PC-9 (cell line): ENCODE data around the gene TTC28. TPM values are rescaled to one million over a fixed set of nuclear protein-coding genes. Genes with fewer than 3 reads are reported as not detected.

Source experiments
- BruUV-seq: library from RNA; stranded (reverse); fragments of 400-500 nt; replicated peaks from 2 replicates; lab custom pipeline; 2021; lab: Mats Ljungman, UMichigan
- CTCF ChIA-PET: fragments of 300-600 bp; sonication (Branson Sonifier 250); formaldehyde crosslinking; loops from one replicate; lab custom pipeline; 2022; ENCODE audit warnings: antibody characterized with exemption; lab: Charles Lee
- POLR2A ChIA-PET: fragments of 300-600 bp; sonication (Branson Sonifier 250); formaldehyde crosslinking; loops from one replicate; lab custom pipeline; 2022; ENCODE audit warnings: antibody characterized with exemption; ENCODE audit not compliant: unreplicated experiment; lab: Charles Lee
- DNase-seq, 2 experiments: peaks; one replicate each; pipeline versions ENCODE4 v3.0.0 to v3.0.0-alpha.2; 2015 to 2022; ENCODE audit warnings: mixed read lengths in 1 of 2
- H2AFZ ChIP-seq: fragments of 200-600 bp; sonication (generic); 2 replicates; pipeline ENCODE4 v1.8.1; 2017; ENCODE audit warnings: antibody characterized with exemption
- H3F3A ChIP-seq: fragments of 200-600 bp; sonication (generic); 2 replicates; pipeline ENCODE4 v1.8.1; 2017; ENCODE audit warnings: antibody characterized with exemption, mild to moderate bottlenecking, low read depth; ENCODE audit not compliant: insufficient read depth
- H3K27ac ChIP-seq: fragments of 200-600 bp; sonication (generic); 2 replicates; pipeline ENCODE4 v1.6.1; 2016; ENCODE audit warnings: mixed run types
- H3K27me3 ChIP-seq: fragments of 200-600 bp; sonication (generic); 2 replicates; pipeline ENCODE4 v1.6.1; 2016; ENCODE audit warnings: low read depth, mixed run types; ENCODE audit not compliant: insufficient read depth
- H3K36me3 ChIP-seq: fragments of 200-600 bp; sonication (generic); 2 replicates; pipeline ENCODE4 v1.6.1; 2016; ENCODE audit warnings: low read depth, mixed run types
- H3K4me1 ChIP-seq: fragments of 200-600 bp; sonication (generic); replicated peaks from 2 replicates; pipeline ENCODE4 v1.6.1; 2016; ENCODE audit warnings: mixed run types; ENCODE audit not compliant: insufficient read depth
- H3K4me2 ChIP-seq: fragments of 200-600 bp; sonication (generic); 2 replicates; pipeline ENCODE4 v1.6.1; 2017; ENCODE audit warnings: mixed run types
- H3K4me3 ChIP-seq: fragments of 200-600 bp; sonication (generic); 2 replicates; pipeline ENCODE4 v1.6.1; 2016; ENCODE audit warnings: mixed run types
- H3K79me2 ChIP-seq: fragments of 200-600 bp; sonication (generic); 2 replicates; pipeline ENCODE4 v1.6.1; 2017; ENCODE audit warnings: low read depth, mixed run types
- H3K9me2 ChIP-seq: fragments of 200-600 bp; sonication (generic); 2 replicates; pipeline ENCODE4 v1.8.1; 2017; ENCODE audit warnings: mild to moderate bottlenecking; ENCODE audit not compliant: insufficient read depth
- H3K9me3 ChIP-seq: fragments of 200-600 bp; sonication (generic); 2 replicates; pipeline ENCODE4 v1.8.1; 2016; ENCODE audit warnings: low read depth; ENCODE audit not compliant: insufficient read depth
- H4K20me1 ChIP-seq: fragments of 200-600 bp; sonication (generic); 2 replicates; pipeline ENCODE4 v1.8.1; 2017; ENCODE audit not compliant: insufficient read depth
- EZH2 ChIP-seq: fragments of 200-600 bp; sonication (generic); IDR thresholded peaks from 2 replicates; pipeline ENCODE4 v1.8.0; 2017; ENCODE audit warnings: antibody characterized with exemption, low read depth
- intact Hi-C: fragments of 100-400 bp; cut with micrococcal nuclease; formaldehyde crosslinking; loops from one replicate; pipeline ENCODE4 v1.10.0; 2022; ENCODE audit not compliant: unreplicated experiment
- total RNA-seq: library from RNA; stranded (reverse); gene quantifications from 2 replicates; pipeline ENCODE4 v1.2.3, GENCODE V29; 2021
- TF ChIP-seq, protein P1 (sequence below): fragments of 200-600 bp; sonication (generic); conservative IDR thresholded peaks from 2 replicates; pipeline ENCODE4 v1.6.1; 2017; ENCODE audit warnings: mixed run types, antibody characterized with exemption, mild to moderate bottlenecking, moderate library complexity

Gene TTC28
- total RNA-seq, 1 experiment from 2014 or later: 6.7 TPM

DNA sequence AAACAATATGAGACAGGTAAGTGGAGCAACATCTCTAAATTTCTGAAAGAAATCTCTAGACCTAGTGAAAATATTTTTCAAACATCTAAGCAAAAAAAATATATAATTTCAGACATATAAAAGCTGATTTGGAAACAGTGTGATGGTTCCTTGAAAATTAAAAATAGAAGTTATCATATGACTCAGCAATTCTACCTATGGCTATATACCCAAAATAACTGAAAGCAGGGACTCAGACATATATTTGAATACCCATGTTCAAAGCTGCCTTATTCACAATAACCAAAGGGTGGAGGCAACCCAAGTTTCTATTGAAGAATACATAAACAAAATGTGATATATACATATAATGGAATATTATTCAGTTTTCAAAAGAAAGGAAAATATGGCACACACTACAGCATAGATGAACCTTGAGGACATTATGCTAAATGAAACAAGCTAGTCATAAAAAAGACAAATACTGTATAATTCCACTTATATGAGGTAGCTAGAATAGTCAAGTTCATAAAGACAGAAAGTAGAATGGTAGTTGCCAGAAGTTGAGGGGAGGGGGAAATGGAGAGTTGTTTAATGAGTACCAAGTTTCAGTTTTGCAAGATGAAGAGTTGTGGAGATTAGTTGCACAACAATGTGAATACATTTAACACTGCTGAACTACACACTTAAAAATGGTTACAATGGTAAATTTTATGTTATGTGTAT, 300.4 kb downstream of the TTC28 start:
- Histone ChIP-seq H3K9me3 (no peaks in the 10 kb centered on the region), H3F3A (no peaks in the 10 kb centered on the region), H3K27ac (no peak overlapping the region), H3K4me1 (no peaks in the 10 kb centered on the region), H3K4me3 (no peak overlapping the region), H3K27me3 (no peaks in the 10 kb centered on the region), H3K9me2 (no peaks in the 10 kb centered on the region), H3K4me2 (no peak overlapping the region), H3K79me2 (no peaks in the 10 kb centered on the region), H4K20me1 (no peaks in the 10 kb centered on the region), H2AFZ (no peak overlapping the region), H3K36me3 (no peaks in the 10 kb centered on the region)
- TF ChIP-seq, protein P1, sequence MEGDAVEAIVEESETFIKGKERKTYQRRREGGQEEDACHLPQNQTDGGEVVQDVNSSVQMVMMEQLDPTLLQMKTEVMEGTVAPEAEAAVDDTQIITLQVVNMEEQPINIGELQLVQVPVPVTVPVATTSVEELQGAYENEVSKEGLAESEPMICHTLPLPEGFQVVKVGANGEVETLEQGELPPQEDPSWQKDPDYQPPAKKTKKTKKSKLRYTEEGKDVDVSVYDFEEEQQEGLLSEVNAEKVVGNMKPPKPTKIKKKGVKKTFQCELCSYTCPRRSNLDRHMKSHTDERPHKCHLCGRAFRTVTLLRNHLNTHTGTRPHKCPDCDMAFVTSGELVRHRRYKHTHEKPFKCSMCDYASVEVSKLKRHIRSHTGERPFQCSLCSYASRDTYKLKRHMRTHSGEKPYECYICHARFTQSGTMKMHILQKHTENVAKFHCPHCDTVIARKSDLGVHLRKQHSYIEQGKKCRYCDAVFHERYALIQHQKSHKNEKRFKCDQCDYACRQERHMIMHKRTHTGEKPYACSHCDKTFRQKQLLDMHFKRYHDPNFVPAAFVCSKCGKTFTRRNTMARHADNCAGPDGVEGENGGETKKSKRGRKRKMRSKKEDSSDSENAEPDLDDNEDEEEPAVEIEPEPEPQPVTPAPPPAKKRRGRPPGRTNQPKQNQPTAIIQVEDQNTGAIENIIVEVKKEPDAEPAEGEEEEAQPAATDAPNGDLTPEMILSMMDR: no peak
- no peak for TF ChIP-seq EZH2
- intact Hi-C loops: no loop called here
- DNase-seq: no peak
- BruUV-seq: no TSS peak
- CTCF ChIA-PET: no interaction called here
- POLR2A ChIA-PET: no interaction called here

DNA sequence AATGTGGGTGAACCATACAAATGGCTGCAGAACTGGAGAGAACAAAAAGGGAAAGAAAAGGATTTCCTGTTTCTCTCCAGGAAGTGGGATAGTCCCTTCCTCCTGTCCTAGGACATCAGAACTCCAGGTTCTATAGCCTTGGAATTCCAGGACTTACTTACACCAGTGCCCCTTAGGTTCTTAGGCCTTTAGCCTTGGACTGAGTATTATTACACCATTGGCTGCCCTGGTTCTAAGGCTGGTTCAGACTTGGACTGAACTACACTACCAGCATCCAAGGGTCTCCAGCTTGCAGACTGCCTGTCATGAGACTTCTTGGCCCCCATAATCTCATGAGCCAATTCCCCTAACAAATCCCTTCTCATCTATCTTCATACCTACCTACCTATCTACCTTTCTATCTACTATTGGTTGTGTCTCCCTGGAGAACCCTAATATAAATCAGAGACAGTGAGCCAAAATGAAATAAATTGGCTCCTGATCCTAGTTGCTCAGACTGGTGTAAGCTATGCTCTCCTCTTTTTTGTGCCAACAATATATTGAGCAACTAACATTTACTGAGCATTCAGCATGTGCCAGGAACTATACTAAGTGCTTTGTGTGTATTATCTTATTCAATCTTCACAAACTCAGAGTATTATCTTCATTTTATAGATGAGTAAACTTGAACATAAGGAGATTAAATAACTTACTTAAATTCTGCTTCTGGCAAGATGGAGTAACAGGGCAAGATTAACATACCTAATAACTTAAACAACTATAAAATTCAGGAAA, 303.7 kb downstream of the TTC28 start:
- intact Hi-C loops: no loop called here
- H3K4me2 ChIP-seq: no peak overlapping the region

DNA sequence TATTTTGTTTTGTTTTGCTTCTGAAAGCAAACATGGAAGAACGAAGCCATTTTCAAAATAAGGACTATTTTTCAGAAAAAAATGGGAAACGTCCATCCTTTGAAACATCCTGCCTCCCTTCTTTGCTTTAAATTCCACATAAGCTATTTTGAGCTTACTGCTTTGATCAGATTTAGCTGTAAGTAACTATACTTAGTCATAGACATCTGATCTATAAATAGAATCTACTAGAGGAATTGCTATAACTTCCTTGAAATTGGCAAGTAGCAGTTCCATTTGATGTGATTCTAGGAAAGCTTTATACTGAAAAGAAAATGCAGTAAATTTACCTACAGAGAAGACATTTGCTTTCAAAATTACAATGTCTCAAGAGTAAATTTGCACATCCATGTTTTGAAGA, 305.8 kb downstream of the TTC28 start:
- Histone ChIP-seq H3K4me1 (no peaks in the 10 kb centered on the region), H3K27ac (no peak overlapping the region), H3K79me2 (no peaks in the 10 kb centered on the region), H3K9me2 (no peaks in the 10 kb centered on the region; the same call in 1 of the 2 replicates), H4K20me1 (no peaks in the 10 kb centered on the region), H2AFZ (no peak overlapping the region), H3K36me3 (no peaks in the 10 kb centered on the region), H3K4me2 (no peak overlapping the region), H3K27me3 (no peaks in the 10 kb centered on the region), H3K9me3 (no peaks in the 10 kb centered on the region), H3F3A (no peaks in the 10 kb centered on the region), H3K4me3 (no peak overlapping the region)
- ChIA-PET CTCF (no interaction called here), POLR2A (no interaction called here)
- no TSS peak for BruUV-seq
- TF ChIP-seq, protein P1: no peak
- TF ChIP-seq EZH2: no peak
- DNase-seq: no peak
- intact Hi-C loops: no loop called here

More for the DNA sequence above, 303.7 kb downstream of the TTC28 start:
- no peaks in the 10 kb centered on the region for H3K36me3 ChIP-seq
- no peak for DNase-seq
- no peaks in the 10 kb centered on the region for H3K27me3 ChIP-seq
- POLR2A ChIA-PET: no interaction called here
- no peaks in the 10 kb centered on the region for H4K20me1 ChIP-seq
- H3K27ac ChIP-seq: no peak overlapping the region
- TF ChIP-seq EZH2: no peak
- TF ChIP-seq, protein P1: no peak
- BruUV-seq: no TSS peak
- H3K9me3 ChIP-seq: no peaks in the 10 kb centered on the region
- no peaks in the 10 kb centered on the region for H3F3A ChIP-seq
- CTCF ChIA-PET: no interaction called here
- H3K4me1 ChIP-seq: no peaks in the 10 kb centered on the region
- H2AFZ ChIP-seq: no peak overlapping the region
- no peaks in the 10 kb centered on the region for H3K9me2 ChIP-seq
- no peak overlapping the region for H3K4me3 ChIP-seq
- H3K79me2 ChIP-seq: no peaks in the 10 kb centered on the region
